Measurements from ENCODE around the gene KIF26A. TPM values are rescaled to one million over a fixed set of nuclear protein-coding genes. Genes with fewer than 3 reads are reported as not detected.
"Not testable (repeated sequence)": the region's sequence is repeated elsewhere in the genome, so short reads cannot be mapped to it uniquely, and the experiment has no call there.

KIF26A gene
- total and polyA plus RNA-seq, 2 experiments from 2014 or later, result 3.5 to 5.0 TPM

DNA sequence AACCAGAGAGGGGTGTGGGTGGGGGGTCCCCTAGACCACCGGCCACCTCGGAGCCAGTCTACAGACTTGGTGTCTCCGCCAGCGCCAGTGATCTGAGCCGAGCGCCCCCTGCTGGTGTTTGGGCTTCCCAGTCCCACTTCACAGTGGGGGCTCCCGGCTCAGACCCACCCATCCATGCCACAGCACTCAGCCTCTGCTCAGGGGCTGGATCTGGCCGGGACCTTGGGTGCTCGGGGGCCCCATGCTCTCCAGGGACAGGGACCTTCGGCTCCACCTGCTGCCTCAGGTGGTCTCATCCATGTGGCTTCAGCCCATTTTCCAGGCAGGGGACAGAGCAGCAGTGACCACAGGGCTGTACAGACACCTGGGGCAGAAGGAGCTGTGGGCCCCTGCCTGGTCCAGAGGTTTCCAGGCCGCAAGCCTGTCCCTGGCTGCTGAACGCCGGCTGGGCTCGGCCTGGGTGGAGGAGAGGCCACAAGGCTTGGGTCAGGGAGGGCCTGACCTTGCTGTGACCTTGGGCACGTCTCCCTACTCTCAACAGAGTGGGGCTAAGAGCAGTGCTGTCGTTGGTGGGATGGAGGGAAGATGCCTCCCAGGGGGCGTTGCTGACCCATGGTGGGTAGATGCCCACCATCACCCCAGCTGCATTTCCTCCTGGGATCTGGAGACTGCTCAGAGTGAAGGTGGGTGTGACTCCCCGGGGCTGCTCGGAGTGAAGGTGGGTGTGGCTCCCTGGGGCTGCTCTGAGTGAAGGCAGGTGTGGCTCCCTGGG is 86.3 kb downstream of the KIF26A start:
- Histone ChIP-seq H3K27me3 (no peaks in the 10 kb centered on the region), H3K4me3 (no peak overlapping the region), H3K4me2 (peak overlapping the region; percentile 70), H2AFZ (no peak overlapping the region), H3K79me2 (no peaks in the 10 kb centered on the region), H3K9me2 (replicated peaks; ENCODE audit: insufficient read depth) (no peaks in the 10 kb centered on the region), H3K4me1 (ENCODE audit: insufficient read depth) (peaks cover 25% of the 10 kb centered on the region), H3K27ac (peak overlapping the region; percentile 91), H4K20me1 (ENCODE audit: insufficient read depth, poor library complexity, severe bottlenecking) (no peaks in the 10 kb centered on the region), H3K36me3 (replicated peaks; ENCODE audit: insufficient read depth, low read depth) (no peaks in the 10 kb centered on the region), H3K9me3 (ENCODE audit: low read depth) (no peaks in the 10 kb centered on the region)
- peak; percentile 48 for DNase-seq (ENCODE audit: low spot score)
- TF ChIP-seq EZH2 (IDR thresholded peaks at IDR 0.05; ENCODE audit: borderline replicate concordance), result no peak
- TF ChIP-seq, protein P1, sequence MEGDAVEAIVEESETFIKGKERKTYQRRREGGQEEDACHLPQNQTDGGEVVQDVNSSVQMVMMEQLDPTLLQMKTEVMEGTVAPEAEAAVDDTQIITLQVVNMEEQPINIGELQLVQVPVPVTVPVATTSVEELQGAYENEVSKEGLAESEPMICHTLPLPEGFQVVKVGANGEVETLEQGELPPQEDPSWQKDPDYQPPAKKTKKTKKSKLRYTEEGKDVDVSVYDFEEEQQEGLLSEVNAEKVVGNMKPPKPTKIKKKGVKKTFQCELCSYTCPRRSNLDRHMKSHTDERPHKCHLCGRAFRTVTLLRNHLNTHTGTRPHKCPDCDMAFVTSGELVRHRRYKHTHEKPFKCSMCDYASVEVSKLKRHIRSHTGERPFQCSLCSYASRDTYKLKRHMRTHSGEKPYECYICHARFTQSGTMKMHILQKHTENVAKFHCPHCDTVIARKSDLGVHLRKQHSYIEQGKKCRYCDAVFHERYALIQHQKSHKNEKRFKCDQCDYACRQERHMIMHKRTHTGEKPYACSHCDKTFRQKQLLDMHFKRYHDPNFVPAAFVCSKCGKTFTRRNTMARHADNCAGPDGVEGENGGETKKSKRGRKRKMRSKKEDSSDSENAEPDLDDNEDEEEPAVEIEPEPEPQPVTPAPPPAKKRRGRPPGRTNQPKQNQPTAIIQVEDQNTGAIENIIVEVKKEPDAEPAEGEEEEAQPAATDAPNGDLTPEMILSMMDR (IDR thresholded peaks at IDR 0.05; ENCODE audit: poor library complexity), result peak; percentile 56
- WGBS (ENCODE audit: low lambda C conversion rate, missing lambda C conversion rate), result 60% methylated on average over 19 of the region's 19 CpGs

DNA sequence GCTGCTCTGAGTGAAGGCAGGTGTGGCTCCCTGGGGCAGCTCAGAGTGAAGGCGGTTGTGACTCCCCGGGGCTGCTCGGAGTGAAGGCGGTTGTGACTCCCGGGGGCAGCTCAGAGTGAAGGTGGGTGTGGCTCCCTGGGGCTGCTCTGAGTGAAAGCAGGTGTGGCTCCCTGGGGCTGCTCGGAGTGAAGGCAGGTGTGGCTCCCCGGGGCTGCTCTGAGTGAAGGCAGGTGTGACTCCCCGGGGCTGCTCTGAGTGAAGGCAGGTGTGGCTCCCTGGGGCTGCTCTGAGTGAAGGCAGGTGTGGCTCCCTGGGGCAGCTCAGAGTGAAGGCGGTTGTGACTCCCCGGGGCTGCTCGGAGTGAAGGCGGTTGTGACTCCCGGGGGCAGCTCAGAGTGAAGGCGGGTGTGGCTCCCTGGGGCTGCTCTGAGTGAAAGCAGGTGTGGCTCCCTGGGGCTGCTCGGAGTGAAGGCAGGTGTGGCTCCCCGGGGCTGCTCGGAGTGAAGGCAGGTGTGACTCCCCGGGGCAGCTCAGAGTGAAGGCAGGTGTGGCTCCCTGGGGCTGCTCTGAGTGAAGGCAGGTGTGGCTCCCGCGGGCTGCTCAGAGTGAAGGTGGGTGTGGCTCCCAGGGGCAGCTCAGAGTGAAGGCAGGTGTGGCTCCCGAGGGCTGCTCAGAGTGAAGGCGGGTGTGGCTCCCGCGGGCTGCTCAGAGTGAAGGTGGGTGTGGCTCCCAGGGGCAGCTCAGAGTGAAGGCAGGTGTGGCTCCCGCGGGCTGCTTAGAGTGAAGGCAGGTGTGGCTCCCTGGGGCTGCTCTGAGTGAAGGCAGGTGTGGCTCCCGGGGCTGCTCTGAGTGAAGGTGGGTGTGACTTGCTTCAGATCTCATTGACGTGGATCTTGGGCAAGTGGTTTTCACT is 87.1 kb downstream of the KIF26A start:
- not testable (repeated sequence) for H3K4me3 ChIP-seq; H2AFZ ChIP-seq; H3K9me2 ChIP-seq (replicated peaks; ENCODE audit: insufficient read depth); H3K79me2 ChIP-seq; H3K9me3 ChIP-seq (ENCODE audit: low read depth); H3K27me3 ChIP-seq; H3K36me3 ChIP-seq (replicated peaks; ENCODE audit: insufficient read depth, low read depth); H4K20me1 ChIP-seq (ENCODE audit: insufficient read depth, poor library complexity, severe bottlenecking)
- WGBS (ENCODE audit: low lambda C conversion rate, missing lambda C conversion rate), result 39% methylated on average over 20 of the region's 28 CpGs
- H3K4me2 ChIP-seq, result peak overlapping the region; percentile 27
- DNase-seq (ENCODE audit: low spot score), result peak; percentile 77
- peak overlapping the region; percentile 48 for H3K27ac ChIP-seq
- peaks cover 22% of the 10 kb centered on the region for H3K4me1 ChIP-seq (ENCODE audit: insufficient read depth)

DNA sequence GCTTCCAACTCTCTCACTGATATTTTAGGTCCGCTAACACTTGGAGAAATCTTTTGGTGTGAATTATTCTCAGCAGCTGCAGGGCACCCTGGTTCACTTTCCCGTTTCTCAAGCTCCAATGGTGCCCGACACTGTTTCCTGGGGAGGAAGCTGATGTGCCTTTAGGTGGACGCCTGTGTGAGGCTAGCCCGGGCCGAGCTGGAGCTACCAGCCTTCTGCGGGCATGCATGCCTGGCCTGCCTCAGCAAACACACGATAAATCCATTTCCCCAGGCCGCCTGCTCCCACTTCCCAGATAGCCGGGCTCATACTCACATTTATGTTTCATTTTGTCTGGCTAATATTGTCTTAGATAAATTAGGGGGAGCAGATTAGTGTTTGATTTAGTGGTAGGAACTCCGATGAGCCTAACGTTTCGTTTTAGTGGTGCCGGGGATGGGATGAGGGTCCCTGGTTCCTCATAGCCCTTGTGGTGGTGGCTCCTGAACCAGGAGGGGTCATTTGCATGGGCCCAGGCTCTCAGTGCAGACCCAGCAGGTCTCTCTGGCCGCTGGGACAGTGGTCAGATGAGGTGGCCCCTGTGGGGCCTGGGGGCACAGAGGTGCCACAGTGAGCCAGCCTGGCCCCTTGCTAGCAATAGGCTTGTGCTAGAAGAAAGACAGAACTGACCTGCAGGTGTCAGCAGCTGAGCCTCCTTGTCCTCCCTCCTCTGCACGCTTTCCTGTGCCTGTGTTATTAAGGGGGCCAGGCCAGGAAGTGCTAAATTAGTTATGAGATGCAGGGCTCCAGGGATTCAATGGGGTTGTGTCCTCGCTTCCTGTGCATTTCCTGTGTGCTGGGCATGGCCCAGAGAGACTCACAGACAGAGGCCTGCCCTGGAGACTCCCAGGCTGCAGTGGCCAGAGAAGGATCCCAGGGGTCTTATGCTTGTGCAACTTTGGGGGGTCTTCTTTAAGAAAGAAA is 88.3 kb downstream of the KIF26A start:
- no peaks in the 10 kb centered on the region for H3K9me3 ChIP-seq (ENCODE audit: low read depth)
- H3K27me3 ChIP-seq, result no peaks in the 10 kb centered on the region
- no peaks in the 10 kb centered on the region for H3K9me2 ChIP-seq (replicated peaks; ENCODE audit: insufficient read depth)
- peak overlapping the region; percentile 27 for H3K4me2 ChIP-seq
- TF ChIP-seq, protein P1 (IDR thresholded peaks at IDR 0.05; ENCODE audit: poor library complexity), result no peak
- TF ChIP-seq EZH2 (IDR thresholded peaks at IDR 0.05; ENCODE audit: borderline replicate concordance) (no peak), EZH2phosphoT487 (IDR thresholded peaks at IDR 0.05; ENCODE audit: low read depth, severe bottlenecking, unreplicated experiment) (no peak)
- no peak overlapping the region for H2AFZ ChIP-seq
- H3K36me3 ChIP-seq (replicated peaks; ENCODE audit: insufficient read depth, low read depth), result no peaks in the 10 kb centered on the region
- peak overlapping the region; percentile 17 for H3K27ac ChIP-seq
- 91% methylated on average over 17 of the region's 17 CpGs for WGBS (ENCODE audit: low lambda C conversion rate, missing lambda C conversion rate)
- H3K4me3 ChIP-seq, result no peak overlapping the region
- peaks cover 22% of the 10 kb centered on the region for H3K4me1 ChIP-seq (ENCODE audit: insufficient read depth)
- no peaks in the 10 kb centered on the region for H3K79me2 ChIP-seq
- no peaks in the 10 kb centered on the region for H4K20me1 ChIP-seq (ENCODE audit: insufficient read depth, poor library complexity, severe bottlenecking)
- no peak for DNase-seq (ENCODE audit: low spot score)

Data from hepatocyte (in vitro differentiated cells).